ENCODE results near the gene ATF3. TPM values are rescaled to one million over a fixed set of nuclear protein-coding genes. Genes with fewer than 3 reads are reported as not detected.

ATF3 gene
- total and polyA plus RNA-seq, 2 experiments from 2014 or later: 5.4 to 9.9 TPM

DNA sequence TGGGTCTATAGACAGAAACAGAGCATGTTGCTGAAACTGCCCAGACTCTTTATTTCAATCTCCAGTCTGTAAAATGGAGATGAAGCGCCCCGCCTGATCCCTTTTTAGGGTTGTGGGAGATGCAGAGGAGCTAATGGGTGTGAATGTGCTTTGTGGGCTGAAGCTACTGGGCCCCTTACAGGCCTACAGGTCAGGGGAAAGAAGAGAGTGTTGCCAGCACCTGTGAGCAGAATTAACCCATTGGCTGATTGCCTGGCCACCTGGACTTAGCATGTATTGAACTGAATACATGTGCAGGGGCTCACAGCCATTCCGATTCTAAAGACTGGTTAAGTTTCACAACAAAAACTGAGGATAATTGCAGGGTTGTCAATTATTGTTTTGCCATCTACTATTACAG, 13.9 kb upstream of the ATF3 start:
- H3K27me3 ChIP-seq: peaks cover 17% of the 10 kb centered on the region
- TF ChIP-seq, protein P1, sequence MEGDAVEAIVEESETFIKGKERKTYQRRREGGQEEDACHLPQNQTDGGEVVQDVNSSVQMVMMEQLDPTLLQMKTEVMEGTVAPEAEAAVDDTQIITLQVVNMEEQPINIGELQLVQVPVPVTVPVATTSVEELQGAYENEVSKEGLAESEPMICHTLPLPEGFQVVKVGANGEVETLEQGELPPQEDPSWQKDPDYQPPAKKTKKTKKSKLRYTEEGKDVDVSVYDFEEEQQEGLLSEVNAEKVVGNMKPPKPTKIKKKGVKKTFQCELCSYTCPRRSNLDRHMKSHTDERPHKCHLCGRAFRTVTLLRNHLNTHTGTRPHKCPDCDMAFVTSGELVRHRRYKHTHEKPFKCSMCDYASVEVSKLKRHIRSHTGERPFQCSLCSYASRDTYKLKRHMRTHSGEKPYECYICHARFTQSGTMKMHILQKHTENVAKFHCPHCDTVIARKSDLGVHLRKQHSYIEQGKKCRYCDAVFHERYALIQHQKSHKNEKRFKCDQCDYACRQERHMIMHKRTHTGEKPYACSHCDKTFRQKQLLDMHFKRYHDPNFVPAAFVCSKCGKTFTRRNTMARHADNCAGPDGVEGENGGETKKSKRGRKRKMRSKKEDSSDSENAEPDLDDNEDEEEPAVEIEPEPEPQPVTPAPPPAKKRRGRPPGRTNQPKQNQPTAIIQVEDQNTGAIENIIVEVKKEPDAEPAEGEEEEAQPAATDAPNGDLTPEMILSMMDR (IDR thresholded peaks at IDR 0.05; ENCODE audit: low read depth, low read length): no peak
- no peak overlapping the region for H3K27ac ChIP-seq
- no peak overlapping the region for H3K4me3 ChIP-seq
- H3K4me1 ChIP-seq (ENCODE audit: low read depth): peaks cover 7% of the 10 kb centered on the region
- no peak for DNase-seq (ENCODE audit: low read depth in 1 of 2, low spot score in 1 of 2)
- no peaks in the 10 kb centered on the region for H3K9me3 ChIP-seq (ENCODE audit: low read depth)
- no peaks in the 10 kb centered on the region for H3K36me3 ChIP-seq

DNA sequence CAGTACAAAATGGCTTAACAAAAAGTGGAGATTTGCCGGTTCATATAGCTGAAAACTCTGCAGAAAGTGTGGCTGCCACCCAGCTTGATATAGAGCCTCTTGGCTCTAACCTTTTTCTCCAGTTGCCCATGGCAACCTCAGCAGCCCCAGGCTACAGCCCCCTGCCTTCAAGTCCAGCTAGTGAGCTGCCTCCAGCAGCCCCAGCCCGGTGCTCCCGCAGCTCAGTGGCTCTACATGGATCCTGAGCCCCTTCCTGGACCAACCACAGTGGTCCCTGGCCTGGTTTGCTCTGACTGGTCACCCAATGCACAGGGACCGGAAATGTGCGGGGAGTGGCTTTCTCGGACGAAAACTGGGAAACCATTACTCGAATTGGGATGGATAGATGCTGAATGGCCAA, 13.3 kb upstream of the ATF3 start:
- H3K9me3 ChIP-seq (ENCODE audit: low read depth): no peaks in the 10 kb centered on the region
- peaks cover 23% of the 10 kb centered on the region for H3K27me3 ChIP-seq
- H3K4me3 ChIP-seq: no peak overlapping the region
- H3K4me1 ChIP-seq (ENCODE audit: low read depth): peaks cover 7% of the 10 kb centered on the region
- H3K27ac ChIP-seq: no peak overlapping the region
- TF ChIP-seq, protein P1 (IDR thresholded peaks at IDR 0.05; ENCODE audit: low read depth, low read length): no peak
- DNase-seq (ENCODE audit: low read depth in 1 of 2, low spot score in 1 of 2): no peak
- H3K36me3 ChIP-seq: no peaks in the 10 kb centered on the region

DNA sequence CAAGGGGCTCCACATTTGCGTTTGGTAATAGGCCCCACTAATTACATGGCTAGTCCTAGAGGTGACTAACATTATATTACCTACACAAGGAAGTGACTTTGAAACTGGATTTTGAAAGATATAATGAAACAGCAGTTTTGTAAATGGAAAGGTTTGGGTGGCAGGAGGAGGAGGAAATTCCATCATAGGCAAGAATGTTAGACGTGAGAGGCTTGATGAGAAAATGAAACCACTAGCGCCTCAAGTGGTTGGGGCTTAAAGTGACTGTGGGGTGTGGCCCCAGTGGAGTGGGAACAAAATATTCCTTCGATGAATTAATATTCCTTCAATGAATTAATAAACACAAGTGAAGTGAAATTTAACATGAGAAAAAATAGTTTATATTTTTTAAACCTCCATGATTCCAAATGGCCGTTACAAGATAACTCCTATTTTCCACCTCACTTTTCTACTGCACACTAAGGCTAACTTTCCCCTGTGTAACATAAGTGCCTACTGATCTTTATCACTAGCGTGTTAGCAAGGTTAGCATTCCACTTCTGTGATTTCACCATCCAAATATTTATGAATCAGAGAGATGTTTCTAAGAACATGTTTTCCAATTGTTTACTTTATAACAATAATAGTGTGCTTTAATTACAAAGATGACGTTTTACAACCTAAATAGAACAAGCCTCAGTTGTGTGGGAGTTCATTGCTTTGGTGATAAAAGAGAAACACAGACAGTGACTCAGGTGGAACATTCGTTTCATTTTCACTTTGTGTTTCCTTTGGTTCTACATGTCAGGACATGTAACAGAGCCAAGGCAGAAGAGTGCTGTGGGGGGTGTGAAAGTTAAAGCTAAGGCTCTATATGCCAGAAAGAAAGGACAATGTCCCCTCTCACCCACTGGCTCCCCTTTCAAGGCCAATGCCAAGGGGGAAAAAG, 12.5 kb upstream of the ATF3 start:
- Histone ChIP-seq H3K27ac (no peak overlapping the region), H3K4me3 (no peak overlapping the region), H3K27me3 (peaks cover 31% of the 10 kb centered on the region), H3K4me1 (ENCODE audit: low read depth) (peaks cover 7% of the 10 kb centered on the region), H3K9me3 (ENCODE audit: low read depth) (no peaks in the 10 kb centered on the region), H3K36me3 (no peaks in the 10 kb centered on the region)
- peak in 1 of 2 donors; percentile 84 for DNase-seq (ENCODE audit: low read depth in 1 of 2, low spot score in 1 of 2)
- TF ChIP-seq, protein P1 (IDR thresholded peaks at IDR 0.05; ENCODE audit: low read depth, low read length): peak; percentile 54

DNA sequence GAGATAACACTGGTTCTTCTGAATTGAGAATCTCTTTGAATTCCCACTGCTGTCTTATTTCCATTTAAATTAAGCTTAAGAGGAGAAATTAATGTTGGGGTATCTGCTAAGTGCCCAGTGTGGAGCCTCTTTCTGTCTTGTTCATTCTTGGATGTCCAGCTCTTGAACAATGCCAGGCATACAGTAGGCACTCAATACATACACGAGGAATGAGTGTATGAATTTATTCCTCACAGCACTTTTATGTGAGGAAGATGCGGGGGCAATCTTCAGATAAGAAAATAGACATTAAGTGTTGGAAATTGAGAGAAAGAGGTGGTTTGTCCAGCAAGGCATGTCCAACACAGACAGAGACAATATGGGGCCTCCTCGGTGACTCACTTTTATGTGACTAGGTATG, 11.8 kb upstream of the ATF3 start:
- DNase-seq (ENCODE audit: low read depth in 1 of 2, low spot score in 1 of 2): no peak
- Histone ChIP-seq H3K27me3 (peaks cover 39% of the 10 kb centered on the region), H3K4me1 (ENCODE audit: low read depth) (peaks cover 7% of the 10 kb centered on the region), H3K27ac (no peak overlapping the region), H3K36me3 (no peaks in the 10 kb centered on the region), H3K9me3 (ENCODE audit: low read depth) (no peaks in the 10 kb centered on the region), H3K4me3 (no peak overlapping the region)
- TF ChIP-seq, protein P1 (IDR thresholded peaks at IDR 0.05; ENCODE audit: low read depth, low read length): no peak

DNA sequence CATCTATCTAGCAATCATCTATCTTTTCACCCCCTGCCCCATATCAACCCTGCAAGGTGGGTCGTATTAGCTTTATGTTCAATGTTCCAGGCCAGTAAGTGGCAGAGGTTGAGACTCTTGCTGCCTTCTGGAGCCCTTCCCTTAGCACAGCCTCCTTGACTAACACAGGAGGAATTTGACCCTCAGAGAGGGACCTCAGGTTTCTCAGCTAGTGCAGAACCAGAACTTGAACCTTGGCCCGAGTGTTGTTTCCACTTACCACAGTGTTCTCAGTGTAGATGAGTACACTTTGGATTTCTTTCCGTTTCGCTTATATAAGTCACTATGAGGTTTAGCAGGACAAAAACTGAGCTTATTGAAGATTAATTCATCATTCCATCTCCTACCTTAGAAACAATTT, 11.1 kb upstream of the ATF3 start:
- DNase-seq (ENCODE audit: low read depth in 1 of 2, low spot score in 1 of 2): no peak
- TF ChIP-seq, protein P1 (IDR thresholded peaks at IDR 0.05; ENCODE audit: low read depth, low read length): no peak
- peaks cover 7% of the 10 kb centered on the region for H3K4me1 ChIP-seq (ENCODE audit: low read depth)
- no peak overlapping the region for H3K4me3 ChIP-seq
- no peaks in the 10 kb centered on the region for H3K9me3 ChIP-seq (ENCODE audit: low read depth)
- no peak overlapping the region for H3K27ac ChIP-seq
- no peaks in the 10 kb centered on the region for H3K36me3 ChIP-seq
- peaks cover 46% of the 10 kb centered on the region for H3K27me3 ChIP-seq
